Epithelial cell of esophagus (primary cell): ENCODE measurements around the gene MEGF8.
A peak's percentile ranks its signal among the peaks of the same experiment; 100 is the strongest.

ENCODE experiments used
- DNase-seq: peaks from one replicate; pipeline ENCODE4 v3.0.0; 2010; ENCODE audit warnings: low read depth
- H3K4me3 ChIP-seq: 2 replicates; pipeline ENCODE4 v1.5.1; 2011; ENCODE audit warnings: mild to moderate bottlenecking, low read length, control low read depth
- TF ChIP-seq, protein P1 (sequence below): IDR thresholded peaks from 2 replicates; pipeline ENCODE4 v1.5.1; 2011; ENCODE audit warnings: low read depth, mild to moderate bottlenecking, low read length, control low read depth, inconsistent platforms; ENCODE audit not compliant: insufficient read depth; ENCODE audit errors: missing control alignments

The MEGF8 gene

DNA sequence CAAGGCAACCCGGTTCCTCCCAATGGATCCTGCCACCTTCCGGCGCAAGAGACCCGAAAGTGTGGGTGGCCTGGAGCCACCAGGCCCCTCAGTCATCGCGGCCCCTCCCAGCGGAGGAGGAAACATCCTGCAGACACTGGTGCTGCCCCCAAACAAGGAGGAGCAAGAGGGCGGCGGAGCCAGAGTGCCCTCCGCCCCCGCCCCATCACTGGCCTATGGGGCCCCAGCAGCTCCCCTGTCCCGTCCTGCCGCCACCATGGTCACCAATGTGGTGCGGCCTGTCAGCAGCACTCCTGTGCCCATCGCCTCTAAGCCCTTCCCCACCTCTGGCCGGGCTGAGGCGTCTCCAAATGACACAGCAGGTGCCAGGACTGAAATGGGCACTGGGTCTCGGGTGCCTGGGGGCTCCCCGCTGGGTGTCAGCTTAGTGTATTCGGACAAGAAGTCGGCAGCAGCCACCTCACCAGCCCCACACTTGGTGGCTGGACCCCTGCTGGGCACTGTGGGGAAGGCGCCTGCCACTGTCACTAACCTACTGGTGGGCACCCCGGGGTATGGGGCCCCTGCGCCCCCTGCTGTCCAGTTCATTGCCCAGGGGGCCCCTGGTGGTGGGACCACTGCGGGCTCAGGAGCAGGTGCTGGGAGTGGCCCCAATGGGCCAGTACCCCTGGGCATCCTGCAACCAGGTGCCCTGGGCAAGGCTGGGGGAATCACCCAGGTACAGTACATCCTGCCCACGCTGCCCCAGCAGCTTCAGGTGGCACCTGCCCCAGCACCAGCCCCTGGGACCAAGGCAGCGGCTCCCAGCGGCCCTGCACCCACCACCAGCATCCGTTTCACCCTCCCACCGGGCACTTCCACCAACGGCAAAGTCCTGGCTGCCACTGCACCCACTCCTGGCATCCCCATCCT lies 34.7 kb upstream of the MEGF8 start:
- no peak for DNase-seq
- H3K4me3 ChIP-seq = no peak overlapping the region
- TF ChIP-seq, protein P1, sequence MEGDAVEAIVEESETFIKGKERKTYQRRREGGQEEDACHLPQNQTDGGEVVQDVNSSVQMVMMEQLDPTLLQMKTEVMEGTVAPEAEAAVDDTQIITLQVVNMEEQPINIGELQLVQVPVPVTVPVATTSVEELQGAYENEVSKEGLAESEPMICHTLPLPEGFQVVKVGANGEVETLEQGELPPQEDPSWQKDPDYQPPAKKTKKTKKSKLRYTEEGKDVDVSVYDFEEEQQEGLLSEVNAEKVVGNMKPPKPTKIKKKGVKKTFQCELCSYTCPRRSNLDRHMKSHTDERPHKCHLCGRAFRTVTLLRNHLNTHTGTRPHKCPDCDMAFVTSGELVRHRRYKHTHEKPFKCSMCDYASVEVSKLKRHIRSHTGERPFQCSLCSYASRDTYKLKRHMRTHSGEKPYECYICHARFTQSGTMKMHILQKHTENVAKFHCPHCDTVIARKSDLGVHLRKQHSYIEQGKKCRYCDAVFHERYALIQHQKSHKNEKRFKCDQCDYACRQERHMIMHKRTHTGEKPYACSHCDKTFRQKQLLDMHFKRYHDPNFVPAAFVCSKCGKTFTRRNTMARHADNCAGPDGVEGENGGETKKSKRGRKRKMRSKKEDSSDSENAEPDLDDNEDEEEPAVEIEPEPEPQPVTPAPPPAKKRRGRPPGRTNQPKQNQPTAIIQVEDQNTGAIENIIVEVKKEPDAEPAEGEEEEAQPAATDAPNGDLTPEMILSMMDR = peak; percentile 33

DNA sequence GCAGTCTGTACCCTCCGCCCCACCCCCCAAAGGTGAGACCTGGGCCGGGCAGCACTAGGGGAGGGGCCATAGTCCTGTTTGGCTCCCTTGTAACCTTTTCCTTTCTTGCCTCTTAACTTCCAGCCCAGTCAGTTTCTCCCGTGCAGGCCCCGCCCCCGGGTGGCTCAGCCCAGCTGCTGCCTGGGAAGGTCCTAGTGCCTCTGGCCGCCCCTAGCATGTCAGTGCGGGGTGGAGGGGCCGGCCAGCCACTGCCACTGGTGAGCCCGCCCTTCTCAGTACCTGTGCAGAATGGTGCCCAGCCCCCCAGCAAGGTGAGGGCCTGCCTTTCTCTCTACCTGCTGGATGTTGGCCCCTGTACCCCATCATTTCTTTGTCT lies 34.0 kb upstream of the MEGF8 start:
- TF ChIP-seq, protein P1 = no peak
- no peak overlapping the region for H3K4me3 ChIP-seq
- no peak for DNase-seq

DNA sequence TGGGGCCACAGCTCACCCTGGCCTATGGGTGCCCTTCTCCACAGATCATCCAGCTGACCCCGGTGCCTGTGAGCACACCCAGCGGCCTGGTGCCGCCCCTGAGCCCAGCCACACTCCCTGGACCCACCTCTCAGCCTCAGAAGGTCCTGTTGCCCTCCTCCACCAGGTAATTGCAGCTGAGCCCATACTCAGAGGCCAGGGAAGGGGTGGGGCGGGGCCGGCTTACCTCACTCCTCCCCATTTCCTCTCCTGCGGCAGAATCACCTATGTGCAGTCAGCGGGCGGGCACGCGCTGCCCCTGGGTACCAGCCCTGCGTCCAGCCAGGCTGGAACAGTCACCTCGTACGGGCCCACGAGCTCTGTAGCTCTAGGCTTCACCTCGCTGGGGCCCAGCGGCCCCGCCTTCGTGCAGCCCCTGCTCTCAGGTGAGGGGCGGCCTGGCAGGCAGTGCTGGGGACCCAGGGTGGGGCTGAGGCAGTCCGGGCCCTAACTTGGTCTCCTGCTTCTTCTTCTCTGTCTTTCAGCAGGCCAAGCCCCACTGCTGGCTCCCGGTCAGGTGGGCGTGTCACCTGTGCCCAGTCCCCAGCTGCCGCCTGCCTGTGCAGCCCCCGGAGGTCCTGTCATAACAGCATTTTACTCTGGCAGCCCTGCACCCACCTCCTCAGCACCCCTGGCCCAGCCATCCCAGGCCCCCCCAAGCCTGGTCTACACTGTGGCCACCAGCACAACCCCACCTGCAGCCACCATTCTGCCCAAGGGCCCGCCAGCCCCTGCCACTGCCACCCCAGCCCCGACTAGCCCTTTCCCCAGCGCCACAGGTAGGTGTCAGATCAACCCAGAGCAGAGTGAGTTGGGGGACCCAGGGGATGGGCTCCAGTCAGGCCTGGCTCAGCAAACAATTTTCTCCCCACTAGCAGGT lies 33.1 kb upstream of the MEGF8 start:
- no peak overlapping the region for H3K4me3 ChIP-seq
- TF ChIP-seq, protein P1 = no peak
- DNase-seq = peak; percentile 42

DNA sequence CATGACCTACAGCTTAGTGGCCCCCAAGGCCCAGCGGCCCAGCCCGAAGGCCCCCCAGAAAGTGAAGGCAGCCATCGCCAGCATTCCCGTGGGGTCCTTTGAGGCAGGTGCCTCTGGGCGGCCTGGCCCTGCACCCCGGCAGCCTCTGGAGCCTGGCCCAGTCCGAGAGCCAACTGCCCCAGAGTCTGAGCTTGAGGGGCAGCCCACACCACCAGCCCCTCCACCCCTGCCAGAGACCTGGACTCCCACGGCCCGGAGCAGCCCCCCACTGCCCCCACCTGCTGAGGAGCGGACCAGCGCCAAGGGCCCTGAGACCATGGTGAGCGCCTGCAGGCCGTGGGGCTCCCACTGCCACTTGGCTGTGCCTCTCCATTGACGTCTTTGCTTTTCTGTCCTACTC lies 32.5 kb upstream of the MEGF8 start:
- no peak overlapping the region for H3K4me3 ChIP-seq
- DNase-seq = no peak
- TF ChIP-seq, protein P1 = no peak

DNA sequence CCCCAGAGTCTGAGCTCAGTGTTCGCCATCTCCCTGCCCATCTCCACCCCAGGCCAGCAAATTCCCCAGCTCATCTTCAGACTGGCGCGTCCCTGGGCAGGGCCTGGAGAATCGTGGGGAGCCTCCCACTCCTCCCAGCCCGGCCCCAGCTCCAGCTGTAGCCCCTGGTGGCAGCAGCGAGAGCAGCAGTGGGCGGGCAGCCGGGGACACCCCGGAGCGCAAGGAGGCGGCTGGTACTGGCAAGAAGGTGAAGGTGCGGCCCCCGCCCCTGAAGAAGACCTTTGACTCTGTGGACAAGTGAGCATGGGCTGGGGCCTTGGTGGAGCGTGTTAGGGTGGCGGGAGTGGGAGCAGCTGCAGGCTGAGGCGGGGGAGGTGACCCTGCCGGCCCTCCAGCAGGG lies 31.9 kb upstream of the MEGF8 start:
- TF ChIP-seq, protein P1 = peak; percentile 4
- H3K4me3 ChIP-seq = no peak overlapping the region

DNA sequence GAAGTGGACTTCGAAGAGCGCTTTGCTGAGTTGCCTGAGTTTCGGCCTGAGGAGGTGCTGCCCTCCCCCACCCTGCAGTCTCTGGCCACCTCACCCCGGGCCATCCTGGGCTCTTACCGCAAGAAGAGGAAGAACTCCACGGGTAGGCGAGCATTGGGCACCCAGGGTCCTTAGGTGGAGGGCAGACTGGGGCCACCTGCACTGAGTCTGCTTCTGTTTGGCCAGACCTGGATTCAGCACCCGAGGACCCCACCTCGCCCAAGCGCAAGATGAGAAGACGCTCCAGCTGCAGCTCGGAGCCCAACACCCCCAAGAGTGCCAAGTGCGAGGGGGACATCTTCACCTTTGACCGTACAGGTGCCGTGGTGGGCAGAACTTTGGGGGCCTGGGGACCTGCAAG lies 31.5 kb upstream of the MEGF8 start:
- TF ChIP-seq, protein P1 = no peak
- H3K4me3 ChIP-seq = no peak overlapping the region
- DNase-seq = no peak

More for the DNA sequence above, 31.9 kb upstream of the MEGF8 start:
- no peak for DNase-seq
